Measurements from ENCODE around the gene MFN2. TPM values are rescaled to one million over a fixed set of nuclear protein-coding genes. Genes with fewer than 3 reads are reported as not detected.

The MFN2 gene
- total RNA-seq, 3 donors from 2014 or later (not counting 1 experiment from before 2014, with no cell fraction given): 54.7 to 65.9 (median 55.8) TPM

DNA sequence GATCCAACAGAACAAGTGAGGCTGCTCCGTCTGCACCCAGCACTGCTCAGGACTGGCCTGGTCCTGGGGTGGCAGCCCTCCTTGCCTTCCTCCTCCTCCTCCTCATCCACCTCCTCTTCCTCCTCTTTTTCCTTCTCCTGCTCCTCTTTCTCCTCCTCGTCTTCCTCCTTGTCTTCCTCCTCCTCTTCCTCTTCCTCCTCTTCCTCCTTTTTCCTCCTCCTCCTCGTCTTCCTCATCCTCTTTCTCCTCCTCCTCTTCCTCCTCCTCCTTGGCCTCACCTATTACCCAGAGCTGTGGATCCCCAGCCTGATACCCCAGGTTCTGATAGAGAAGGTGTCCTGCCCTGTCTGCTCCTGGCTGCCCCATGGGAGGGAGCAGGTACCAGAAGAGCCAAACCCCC is 16.6 kb upstream of the MFN2 start:
- TF ChIP-seq, protein P1, sequence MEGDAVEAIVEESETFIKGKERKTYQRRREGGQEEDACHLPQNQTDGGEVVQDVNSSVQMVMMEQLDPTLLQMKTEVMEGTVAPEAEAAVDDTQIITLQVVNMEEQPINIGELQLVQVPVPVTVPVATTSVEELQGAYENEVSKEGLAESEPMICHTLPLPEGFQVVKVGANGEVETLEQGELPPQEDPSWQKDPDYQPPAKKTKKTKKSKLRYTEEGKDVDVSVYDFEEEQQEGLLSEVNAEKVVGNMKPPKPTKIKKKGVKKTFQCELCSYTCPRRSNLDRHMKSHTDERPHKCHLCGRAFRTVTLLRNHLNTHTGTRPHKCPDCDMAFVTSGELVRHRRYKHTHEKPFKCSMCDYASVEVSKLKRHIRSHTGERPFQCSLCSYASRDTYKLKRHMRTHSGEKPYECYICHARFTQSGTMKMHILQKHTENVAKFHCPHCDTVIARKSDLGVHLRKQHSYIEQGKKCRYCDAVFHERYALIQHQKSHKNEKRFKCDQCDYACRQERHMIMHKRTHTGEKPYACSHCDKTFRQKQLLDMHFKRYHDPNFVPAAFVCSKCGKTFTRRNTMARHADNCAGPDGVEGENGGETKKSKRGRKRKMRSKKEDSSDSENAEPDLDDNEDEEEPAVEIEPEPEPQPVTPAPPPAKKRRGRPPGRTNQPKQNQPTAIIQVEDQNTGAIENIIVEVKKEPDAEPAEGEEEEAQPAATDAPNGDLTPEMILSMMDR (IDR thresholded peaks at IDR 0.05): no peak
- DNase-seq: no peak
- Mint-ChIP-seq H3K4me1 (peaks cover 0 to 20% of the 10 kb centered on the region in 2 donors), H3K36me3 (no peaks in the 10 kb centered on the region), H3K9me3 (no peaks in the 10 kb centered on the region), H3K4me3 (no peak overlapping the region), H3K27me3 (ENCODE audit: low read depth in 2 of 2) (no peaks in the 10 kb centered on the region), H3K27ac (no peak overlapping the region)
- Histone ChIP-seq H3K4me3 (ENCODE audit: low read length) (no peak overlapping the region), H3K4me1 (ENCODE audit: control insufficient read depth, insufficient read depth, low read length) (peaks cover 6% of the 10 kb centered on the region), H3K27me3 (ENCODE audit: control insufficient read depth, insufficient read depth, low read length) (no peaks in the 10 kb centered on the region), H3K36me3 (ENCODE audit: control insufficient read depth, insufficient read depth, low read length) (peaks cover 25% of the 10 kb centered on the region), H3K27ac (ENCODE audit: low read length) (no peak overlapping the region), H3K9me3 (ENCODE audit: control insufficient read depth, insufficient read depth, low read length) (no peaks in the 10 kb centered on the region)
- WGBS (ENCODE audit: insufficient coverage): 87% methylated on average over 3 of the region's 3 CpGs
- intact Hi-C loops (cut with micrococcal nuclease): no loop called here
- no peak for ATAC-seq

DNA sequence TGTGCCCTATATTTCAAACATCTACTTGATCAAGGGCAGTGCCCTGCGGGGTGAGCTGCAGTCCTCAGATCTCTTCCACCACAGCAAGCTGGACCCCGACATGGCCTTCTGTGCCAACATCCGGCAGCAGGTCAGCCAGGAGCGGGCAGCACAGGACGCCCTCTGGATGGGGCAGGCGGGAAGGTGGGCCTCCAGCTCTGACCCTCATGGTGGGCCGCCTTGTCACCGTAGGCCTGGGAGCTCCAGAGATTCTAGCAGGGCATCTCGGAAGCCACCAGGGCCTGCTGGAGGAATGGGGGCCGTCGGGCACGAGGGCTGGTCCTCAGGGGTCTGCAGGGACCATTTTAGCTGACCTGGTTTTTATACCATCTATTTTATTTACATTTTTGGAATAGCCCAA is 15.6 kb upstream of the MFN2 start:
- H3K27me3 ChIP-seq (ENCODE audit: control insufficient read depth, insufficient read depth, low read length): no peaks in the 10 kb centered on the region
- 96% methylated on average over 12 of the region's 12 CpGs for WGBS (ENCODE audit: insufficient coverage)
- H3K36me3 Mint-ChIP-seq: no peaks in the 10 kb centered on the region
- no peak overlapping the region for H3K4me3 ChIP-seq (ENCODE audit: low read length)
- peaks cover 24% of the 10 kb centered on the region for H3K36me3 ChIP-seq (ENCODE audit: control insufficient read depth, insufficient read depth, low read length)
- peaks cover 6% of the 10 kb centered on the region for H3K4me1 ChIP-seq (ENCODE audit: control insufficient read depth, insufficient read depth, low read length)
- intact Hi-C loops (cut with micrococcal nuclease): no loop called here
- TF ChIP-seq, protein P1 (IDR thresholded peaks at IDR 0.05): no peak
- H3K9me3 ChIP-seq (ENCODE audit: control insufficient read depth, insufficient read depth, low read length): no peaks in the 10 kb centered on the region
- H3K4me3 Mint-ChIP-seq: no peak overlapping the region
- H3K27ac Mint-ChIP-seq: no peak overlapping the region
- DNase-seq: no peak
- no peak for ATAC-seq
- no peak overlapping the region for H3K27ac ChIP-seq (ENCODE audit: low read length)
- no peaks in the 10 kb centered on the region for H3K27me3 Mint-ChIP-seq (ENCODE audit: low read depth in 2 of 2)
- H3K9me3 Mint-ChIP-seq: no peaks in the 10 kb centered on the region
- H3K4me1 Mint-ChIP-seq: peaks cover 0 to 20% of the 10 kb centered on the region in 2 donors

DNA sequence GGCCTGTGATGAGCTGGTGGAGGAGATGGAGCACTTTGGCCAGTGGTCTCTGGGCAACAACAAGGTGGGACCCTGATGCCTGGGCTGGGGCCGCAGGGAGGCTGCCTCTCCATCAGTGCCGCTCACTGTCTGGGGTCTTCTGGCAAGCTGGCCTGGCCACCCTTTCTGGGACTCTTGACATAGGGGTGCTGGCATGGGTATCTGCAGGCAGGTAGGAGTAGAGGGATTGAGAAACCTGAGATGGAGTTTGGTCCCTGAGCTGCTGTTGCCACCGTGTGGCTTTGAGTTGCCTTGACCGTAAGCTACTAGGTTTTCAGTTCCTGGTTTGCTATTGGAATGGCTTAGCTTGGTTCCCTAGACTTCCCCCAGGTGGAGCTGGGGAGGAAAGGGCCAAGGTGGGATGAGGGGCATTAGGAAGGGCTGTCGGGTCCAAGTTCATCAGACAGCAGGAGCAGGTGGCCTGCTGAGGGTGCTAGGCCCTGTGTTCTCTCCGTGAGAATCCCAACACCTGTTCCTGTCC is 13.2 kb upstream of the MFN2 start:
- Mint-ChIP-seq H3K4me3 (no peak overlapping the region), H3K36me3 (no peaks in the 10 kb centered on the region), H3K9me3 (no peaks in the 10 kb centered on the region), H3K4me1 (peaks cover 0 to 17% of the 10 kb centered on the region in 2 donors), H3K27me3 (ENCODE audit: low read depth in 2 of 2) (no peaks in the 10 kb centered on the region), H3K27ac (peak overlapping the region in 1 of 2 donors; percentile 68)
- Histone ChIP-seq H3K9me3 (ENCODE audit: control insufficient read depth, insufficient read depth, low read length) (no peaks in the 10 kb centered on the region), H3K4me1 (ENCODE audit: control insufficient read depth, insufficient read depth, low read length) (peaks cover 6% of the 10 kb centered on the region), H3K27me3 (ENCODE audit: control insufficient read depth, insufficient read depth, low read length) (no peaks in the 10 kb centered on the region), H3K27ac (ENCODE audit: low read length) (no peak overlapping the region), H3K4me3 (ENCODE audit: low read length) (no peak overlapping the region), H3K36me3 (ENCODE audit: control insufficient read depth, insufficient read depth, low read length) (peaks cover 24% of the 10 kb centered on the region)
- WGBS (ENCODE audit: insufficient coverage): 89% methylated on average over 5 of the region's 6 CpGs
- intact Hi-C loops (cut with micrococcal nuclease): loop anchor here (2.0 kb wide), 1 partner anchor 128 kb away; no protein-coding TSS in a partner anchor
- TF ChIP-seq, protein P1 (IDR thresholded peaks at IDR 0.05): no peak
- DNase-seq: peak in 1 of 2 donors; percentile 46
- peak; percentile 39 to 74 (median 66) for ATAC-seq

Data from natural killer cell (primary cell).